GM18526 (cell line): ENCODE results near the gene BCAR3.

Experiments used
- POLR2A ChIP-seq: IDR thresholded peaks from 3 replicates; pipeline ENCODE4 v1.6.1; 2011; ENCODE audit not compliant: insufficient read length; ENCODE audit errors: extremely low read depth

The BCAR3 gene

DNA sequence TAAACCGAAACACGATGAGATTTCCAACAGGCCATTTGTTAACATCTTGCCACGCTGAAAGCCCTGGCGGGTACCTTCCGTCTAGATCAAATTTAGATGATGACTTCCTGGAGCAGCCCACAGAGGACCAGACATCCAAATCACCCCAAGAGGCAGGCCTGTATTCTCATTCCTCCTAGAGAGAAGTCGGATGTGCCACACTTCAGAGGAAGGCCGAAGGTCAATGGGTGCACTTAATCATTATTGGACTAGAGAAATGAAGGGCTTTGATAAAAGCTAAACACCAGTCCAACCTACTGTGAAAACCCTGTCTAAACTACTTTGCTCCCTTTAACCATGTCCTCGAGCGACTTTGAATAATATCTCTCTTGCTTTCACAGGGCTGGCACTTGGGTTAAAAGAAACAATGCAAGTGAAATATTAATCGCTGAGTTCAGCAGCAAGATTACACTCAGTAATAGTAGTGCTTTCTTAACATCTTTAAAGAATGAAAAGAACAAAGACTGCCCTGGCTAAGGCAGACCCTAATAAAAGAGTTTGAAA is 76.5 kb downstream of the BCAR3 start:
- TF ChIP-seq POLR2A = no peak

DNA sequence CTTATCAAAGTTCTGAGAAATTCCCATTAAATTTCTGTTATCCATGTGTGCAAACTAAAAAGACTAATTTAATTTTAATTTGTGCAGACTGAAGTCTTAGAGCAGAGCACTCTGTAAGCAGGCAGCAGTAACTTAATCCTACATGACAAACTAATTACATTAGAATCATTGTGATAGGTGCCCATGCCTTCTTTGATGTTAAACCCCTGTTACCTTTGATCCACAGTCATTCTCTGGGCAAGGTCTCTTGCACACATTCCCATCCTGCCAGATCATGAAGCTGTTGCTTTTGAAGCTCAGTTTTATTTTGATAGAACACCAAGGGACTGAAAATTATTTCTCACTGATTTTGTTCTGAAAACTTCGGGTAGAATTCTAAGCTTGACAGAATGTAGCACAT is 77.2 kb downstream of the BCAR3 start:
- no peak for TF ChIP-seq POLR2A

DNA sequence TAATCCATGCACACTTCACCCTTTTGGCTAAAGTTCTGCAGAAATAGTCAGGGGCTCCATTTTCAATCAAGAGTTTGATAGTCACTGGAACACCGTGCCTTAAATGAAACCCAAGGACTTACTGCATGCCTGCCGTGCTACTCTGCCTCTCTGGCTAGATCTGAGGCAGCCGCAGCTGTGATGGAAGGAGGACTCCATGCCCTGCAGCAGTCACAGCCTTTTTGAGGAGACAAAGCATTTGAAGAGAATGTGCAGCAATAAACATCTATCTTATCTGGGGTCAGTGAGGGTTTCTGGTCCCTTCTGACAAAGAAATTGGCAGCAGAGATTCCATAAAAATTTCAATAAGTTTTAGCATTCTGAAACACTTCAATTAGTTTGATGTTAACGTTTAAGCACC is 78.0 kb downstream of the BCAR3 start:
- no peak for TF ChIP-seq POLR2A

DNA sequence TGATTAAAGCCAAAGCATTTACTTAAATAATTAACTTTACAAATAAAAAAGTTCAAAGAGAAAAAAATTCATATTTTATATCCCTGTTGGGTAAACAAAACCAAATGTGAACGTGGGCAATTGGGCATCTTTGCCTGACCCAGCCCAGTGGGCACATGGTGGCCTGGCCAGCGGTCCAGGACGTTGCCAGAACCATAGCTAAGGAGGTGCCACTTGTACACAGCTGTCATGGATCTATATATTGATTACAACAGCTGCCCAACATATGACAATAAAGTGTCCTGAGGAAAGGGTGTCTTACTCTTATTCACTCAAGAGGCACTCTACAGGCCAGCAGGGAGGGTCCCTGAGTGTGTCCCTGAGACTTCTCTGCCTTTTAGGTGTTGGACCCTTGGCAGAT is 78.5 kb downstream of the BCAR3 start:
- TF ChIP-seq POLR2A = no peak

DNA sequence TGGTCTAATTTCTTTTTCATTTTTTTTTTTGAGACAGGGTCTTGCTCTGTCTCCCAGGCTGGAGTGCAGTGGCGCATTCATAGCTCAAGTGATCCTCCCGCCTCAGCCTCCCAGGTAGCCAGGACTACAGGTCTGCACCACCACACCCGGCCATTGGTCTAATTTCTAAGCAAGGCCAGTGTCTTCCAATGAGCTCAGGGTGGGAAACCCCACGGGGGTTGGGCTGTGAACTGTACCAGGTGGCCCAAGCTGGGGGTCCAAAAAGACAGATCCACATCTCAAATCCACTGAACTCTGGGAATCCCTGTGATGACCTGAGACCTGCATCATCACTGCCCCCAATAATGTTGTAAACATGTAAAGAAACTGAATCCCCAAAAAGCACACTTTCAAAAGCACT is 79.5 kb downstream of the BCAR3 start:
- no peak for TF ChIP-seq POLR2A

DNA sequence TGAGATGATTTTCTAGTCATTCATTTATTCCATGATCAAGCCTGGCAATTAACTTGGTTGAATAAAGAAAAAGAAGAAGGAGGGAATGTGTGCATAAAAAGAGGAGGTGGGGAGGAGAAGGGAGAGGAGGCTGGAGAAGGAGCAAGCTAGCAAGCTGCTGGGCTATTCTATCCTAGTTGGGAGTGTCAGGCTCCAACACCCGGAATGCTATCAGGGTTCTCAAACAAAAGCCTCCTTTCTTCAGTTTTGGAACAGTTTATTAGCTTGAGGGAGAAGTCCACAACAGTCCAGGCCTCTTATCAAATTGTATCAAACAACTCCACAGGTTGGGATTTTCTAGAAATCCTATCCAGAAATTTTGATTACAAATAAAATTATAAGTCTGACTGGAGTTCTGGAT is 80.0 kb downstream of the BCAR3 start:
- no peak for TF ChIP-seq POLR2A

DNA sequence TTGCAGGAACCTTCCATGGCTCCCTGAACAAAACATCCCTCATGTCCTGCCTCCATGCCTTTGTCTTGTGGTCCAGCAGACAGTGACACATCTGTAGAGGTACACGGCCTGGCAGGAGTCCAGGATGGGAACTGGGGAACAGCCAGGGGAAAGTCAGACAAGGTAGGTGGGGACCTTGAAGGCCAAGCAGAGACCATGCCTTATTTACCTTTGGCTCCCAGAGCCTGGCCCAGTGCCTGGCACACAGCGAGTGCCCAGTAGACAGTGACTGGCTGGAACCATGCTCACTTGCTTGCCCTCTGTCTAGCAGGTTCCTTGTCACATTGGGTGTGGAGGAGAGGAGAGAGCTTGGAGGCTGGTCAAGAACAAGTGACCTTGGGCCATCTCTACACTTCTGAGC is 81.0 kb downstream of the BCAR3 start:
- TF ChIP-seq POLR2A = no peak

DNA sequence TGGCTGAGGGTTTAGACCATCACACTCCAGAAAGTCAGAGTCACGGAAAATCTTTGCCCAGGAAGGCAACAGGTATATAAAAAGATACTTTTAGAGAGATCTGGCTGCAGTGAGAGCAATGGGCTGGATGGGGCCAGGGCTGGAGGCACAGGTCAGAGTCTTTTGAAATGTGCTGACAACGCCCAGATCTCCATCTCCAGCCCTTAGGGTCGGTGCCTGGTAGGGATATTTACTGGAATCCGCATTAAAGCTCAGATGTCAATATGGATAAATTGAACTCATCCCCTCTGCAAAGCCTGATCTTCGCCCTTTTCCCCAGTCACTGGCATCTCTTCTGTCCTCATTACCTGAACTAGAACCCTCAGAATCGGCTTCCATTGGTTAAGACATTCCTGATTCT is 82.2 kb downstream of the BCAR3 start:
- no peak for TF ChIP-seq POLR2A

DNA sequence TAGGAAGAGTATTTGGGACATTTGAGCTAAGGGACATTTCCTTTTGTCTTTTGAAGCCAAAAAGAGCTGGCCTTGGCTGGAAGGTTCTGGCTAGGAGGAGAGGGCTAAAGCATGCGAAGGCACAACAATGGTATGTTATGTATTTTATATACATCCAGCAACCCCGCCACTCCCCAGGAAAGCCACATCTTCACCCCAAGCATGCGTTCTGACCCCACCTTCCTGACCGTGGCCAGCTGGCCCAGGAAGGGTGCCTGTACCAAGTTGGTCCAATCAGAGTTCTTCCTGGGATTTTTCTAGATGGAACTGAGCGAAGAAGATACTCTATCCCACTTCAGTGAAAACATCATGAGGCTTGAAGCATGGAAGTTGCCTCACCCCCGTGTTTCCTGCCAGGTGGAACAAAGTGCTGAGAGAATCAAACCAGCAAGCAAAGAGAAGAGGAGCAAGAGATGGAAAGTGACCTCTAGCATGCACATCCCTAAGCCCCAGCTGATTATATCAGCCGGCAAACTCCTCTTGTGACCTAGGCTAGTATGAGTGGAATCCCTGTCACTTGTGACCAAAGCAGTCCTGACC is 82.7 kb downstream of the BCAR3 start:
- no peak for TF ChIP-seq POLR2A

DNA sequence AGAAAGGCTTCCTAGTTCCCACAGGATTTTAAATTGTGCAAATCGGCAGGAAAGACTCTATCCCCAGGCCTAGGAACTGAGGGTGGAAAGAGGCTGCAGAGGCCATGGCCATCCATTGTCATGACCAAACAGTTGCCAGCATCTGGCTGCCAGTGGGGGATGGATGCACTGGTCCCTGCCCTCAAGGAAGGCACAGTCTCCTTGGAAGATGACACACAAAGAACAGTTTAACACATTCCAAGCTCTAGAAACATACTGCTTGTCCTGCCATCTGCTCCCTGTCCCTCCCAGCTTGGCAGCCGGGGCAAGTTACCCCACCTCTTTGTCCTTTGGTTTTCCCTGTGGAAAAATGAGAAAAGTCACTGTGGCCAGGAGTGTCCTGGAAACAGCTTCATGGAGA is 83.2 kb downstream of the BCAR3 start:
- TF ChIP-seq POLR2A = no peak

DNA sequence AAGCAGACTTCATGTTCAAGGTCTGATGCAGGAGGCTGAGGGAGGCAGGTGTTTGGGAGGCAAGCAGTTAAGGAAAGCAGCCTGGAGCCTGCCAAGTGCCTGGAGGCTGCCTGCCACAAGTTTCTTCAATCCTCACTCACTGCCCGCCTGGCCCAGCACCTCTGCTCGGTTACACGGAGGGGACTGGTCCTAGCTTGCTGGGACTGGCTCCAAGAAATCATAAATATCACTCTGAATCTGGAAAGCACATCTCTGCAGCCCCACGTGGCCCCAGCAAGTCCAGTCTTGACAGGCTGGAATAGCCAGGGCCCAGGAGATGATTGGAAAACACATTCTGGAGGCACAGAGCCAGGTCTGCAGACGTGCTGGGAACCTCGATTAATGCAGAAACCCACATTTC is 83.9 kb downstream of the BCAR3 start:
- no peak for TF ChIP-seq POLR2A

DNA sequence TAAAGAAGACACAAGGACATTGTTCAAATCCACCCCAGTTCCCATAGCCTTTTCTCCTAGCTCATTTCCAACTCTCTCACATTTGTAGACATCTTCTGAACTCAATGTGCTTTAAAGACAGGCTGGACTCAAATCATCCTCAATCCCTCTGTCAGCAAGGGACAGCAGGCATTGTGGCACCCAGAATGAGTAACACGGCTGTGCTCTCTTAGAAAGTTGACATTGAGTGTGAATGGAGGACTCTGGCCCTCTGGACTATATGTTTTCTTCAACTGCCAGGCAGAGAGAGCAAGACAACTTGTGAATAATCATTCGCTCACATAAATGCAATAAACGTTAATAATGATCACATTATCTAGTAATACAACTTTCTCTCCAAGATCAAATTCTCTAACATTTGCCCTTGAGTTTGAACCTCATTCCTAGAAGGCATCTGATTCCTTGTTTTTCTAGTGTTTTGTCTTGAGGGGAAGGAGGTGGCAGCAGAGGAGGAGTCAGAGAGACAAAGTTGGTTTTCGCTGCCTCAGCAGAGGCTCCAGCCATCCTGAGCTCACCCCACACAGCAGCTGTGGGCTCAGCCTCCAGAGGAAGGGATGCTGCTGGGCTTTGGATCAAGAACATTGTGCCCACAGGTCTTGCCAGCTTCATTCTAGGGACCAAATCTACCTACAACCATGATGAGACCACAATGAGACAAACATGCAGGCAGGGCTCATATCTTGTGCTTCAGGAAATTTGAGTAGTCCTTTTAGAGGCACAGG is 85.1 kb downstream of the BCAR3 start:
- no peak for TF ChIP-seq POLR2A

DNA sequence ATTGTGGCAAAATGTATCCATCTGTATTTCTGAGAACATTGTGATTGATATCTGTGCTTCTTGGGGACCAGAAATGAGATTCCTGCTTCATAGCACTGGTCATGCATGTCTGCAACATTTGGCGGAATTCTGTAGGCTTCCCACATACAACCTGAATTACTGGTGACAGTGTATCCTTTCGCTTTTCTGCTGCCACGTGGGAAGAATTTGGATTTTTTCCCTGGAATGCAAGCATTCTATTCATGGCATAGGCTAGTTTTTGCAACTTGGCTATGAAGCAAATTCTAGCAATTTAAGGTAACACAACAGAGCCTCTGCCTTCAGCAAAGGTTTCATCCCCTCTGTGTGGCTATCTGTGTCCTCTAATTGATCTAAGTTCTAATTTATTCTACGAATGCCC is 85.9 kb downstream of the BCAR3 start:
- no peak for TF ChIP-seq POLR2A

DNA sequence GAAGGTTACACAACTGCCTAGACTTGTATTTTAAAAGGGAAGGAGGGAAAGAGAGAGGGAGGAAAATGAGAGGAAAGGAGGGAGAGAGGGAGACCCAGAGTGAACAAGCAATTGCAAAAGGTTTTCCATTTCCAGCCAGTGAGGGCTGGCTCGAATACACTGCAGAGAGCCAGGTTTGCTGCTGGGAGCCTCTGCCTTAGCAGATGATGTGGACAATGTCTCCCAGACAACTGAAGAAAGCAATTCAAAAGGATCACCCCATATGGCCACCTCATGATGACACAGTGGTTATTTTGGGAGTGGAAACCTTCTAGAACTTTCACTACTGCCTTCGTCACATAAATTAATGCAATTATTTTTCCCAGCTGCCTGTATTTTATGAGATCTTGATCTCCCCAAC is 86.4 kb downstream of the BCAR3 start:
- TF ChIP-seq POLR2A = no peak

DNA sequence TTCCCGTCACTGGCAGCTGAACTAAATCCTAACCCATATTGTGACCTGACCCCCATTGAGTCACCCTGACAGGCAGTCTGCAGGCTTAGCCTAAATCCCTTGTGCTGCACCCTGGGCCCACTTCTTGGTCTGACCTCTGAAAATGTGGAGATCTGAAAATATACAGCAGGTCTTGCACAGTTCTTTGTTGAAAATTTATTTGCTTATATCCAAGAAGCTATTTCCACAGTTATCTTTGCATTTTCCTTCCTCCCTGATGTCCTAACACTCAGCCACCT is 87.1 kb downstream of the BCAR3 start:
- no peak for TF ChIP-seq POLR2A

DNA sequence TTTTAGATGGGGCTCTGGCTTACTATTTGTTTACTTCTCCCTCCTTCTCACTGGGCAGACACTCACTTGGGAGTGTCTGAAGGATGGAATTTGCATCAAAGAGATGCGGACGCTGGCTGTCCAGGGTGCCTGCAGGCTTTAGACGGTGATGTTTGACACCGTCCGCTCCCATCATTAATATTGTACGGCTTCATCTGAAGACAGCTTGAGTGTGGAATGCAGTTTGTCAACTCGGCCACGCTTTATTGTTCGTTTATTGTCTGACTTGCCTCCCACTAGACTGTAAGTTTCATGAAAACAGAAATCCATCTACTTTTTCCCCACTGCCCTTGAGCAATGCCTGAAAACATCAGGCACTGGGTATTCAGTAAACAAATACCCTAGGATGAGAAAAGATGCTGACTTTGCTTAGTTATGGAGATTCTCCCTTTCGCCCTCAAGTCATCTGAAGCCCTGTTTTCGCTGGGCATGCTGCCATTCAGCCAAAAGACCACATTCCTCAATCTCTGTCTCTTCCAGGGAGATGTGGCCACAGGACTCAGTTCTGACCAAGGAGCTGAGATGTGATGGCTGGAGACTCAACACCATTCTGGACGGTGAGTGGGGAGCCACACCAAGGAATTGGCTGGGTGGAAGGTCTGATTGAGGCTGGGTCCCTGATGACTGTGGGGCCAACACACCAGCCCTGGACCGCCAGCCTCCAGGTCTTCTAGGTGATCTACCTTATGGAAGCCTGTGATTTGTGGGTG is 87.6 kb downstream of the BCAR3 start:
- TF ChIP-seq POLR2A = no peak

DNA sequence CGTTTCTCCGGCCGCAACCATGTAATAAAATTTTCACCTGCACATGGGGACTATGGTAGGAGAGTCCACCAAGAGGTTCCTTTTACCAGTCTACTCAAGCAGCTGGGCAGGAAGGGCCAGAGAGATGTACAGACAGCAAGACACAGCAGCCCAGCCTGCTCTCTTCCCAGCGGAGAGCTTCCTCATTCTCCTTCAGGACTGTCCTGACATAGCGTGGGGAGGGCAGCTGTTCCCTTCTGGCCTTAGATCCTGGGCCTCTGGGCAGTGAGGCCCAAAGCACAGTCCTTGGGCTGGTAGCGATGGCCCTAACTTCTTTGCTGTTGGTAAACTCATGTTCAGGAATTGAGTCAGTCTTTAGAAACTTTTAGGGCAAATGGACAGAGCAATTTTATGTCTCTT is 89.1 kb downstream of the BCAR3 start:
- no peak for TF ChIP-seq POLR2A
